ENCODE data around the gene CNTD1.
"Not testable (repeated sequence)": the region's sequence is repeated elsewhere in the genome, so short reads cannot be mapped to it uniquely, and the experiment has no call there.

CNTD1 gene

DNA sequence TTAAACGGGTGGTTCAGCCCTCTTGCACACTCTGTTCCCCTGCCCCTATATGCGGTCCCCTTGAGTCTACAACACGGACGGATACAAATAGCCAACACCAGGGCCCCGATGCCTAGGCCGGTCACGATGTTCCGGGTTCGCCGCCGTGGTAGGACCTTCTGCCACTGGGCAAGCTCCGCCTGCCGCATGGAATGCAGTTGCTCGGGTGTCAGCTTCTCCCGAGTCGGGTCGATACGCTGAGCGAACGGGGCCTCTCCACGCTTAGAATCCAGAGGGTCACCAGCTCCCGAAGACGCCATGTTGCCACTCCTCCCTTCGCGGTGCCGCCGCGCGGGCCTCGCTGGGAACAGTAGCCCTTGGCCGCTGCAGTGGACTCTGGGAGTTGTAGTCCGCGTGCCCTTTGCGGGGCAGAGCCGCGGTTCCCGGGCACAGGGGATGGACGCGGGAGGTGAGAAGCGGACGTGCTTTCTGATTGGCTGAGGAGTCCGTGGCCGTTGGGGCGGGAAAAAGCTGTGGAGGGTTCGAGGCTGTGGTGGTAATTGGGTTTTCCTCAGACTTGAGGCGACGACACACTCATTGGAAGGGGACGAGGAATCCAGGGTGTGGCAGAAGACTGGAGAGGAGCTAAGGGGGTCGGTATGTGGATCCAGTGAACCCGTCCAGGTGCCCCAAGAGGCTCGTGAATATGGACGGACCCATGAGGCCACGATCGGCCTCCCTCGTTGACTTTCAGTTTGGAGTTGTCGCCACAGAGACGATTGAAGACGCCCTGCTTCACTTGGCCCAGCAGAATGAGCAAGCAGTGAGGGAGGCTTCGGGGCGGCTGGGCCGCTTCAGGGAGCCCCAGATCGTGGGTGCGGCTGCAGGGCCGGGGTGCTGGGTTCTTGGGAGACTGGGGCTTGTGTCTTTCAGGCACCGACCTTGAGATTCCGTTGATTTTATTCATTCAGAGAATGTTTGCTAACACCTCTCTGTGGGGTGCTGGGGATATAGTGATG lies at the start of gene CNTD1, which contains the start of gene COA3:
Gene CNTD1 (plus strand): TSS at position 479 of the 998 bp plus-strand sequence. CDS start 207 bp downstream, at position 686.
Gene COA3 (minus strand): TSS at position 322 of the 998 bp plus-strand sequence. CDS start 23 bp downstream, at position 299.
- DNase-seq = peak; percentile 64

DNA sequence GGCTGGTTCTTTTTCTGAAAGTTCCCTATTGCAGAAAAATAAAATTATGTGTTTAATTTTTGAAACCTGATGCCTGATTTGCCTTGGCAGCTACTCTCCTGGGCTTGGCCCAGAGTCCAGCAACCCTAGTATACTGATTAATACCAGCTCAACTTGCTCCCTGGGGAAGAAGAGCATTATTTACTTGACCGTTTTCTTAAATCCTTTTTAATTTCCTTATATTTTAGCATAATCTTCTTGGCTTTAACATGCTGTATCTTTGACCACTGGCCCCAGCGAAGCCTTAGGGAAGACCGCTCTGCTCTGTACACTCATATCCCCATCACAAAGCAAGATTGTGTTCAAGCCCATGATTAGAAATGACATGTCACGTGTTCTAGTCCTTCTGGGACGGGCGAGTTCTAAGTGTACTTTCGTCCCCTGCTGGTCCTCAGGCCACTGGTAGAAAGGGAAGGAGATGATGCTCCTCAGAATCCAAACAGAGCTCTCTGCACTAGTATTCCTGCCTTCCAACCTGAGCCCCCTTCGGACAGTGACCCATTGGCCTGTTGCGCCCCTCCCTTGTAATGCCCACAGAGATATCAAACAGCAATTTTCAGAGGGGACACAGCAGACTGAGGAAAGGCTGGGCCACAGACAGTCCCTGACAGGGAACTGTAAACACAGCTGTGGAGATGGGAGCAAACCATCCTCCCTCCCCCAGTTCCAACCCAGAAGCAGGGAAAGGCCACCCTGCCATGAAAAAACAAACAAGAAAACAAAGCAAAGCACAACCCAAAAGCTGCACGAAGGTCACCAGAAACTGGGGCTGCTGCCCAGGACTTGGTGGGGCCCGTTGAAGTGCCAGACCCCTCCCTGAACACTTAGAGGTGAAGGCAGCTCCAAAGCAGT lies 49.5 kb upstream of the CNTD1 start:
- no peak for DNase-seq

DNA sequence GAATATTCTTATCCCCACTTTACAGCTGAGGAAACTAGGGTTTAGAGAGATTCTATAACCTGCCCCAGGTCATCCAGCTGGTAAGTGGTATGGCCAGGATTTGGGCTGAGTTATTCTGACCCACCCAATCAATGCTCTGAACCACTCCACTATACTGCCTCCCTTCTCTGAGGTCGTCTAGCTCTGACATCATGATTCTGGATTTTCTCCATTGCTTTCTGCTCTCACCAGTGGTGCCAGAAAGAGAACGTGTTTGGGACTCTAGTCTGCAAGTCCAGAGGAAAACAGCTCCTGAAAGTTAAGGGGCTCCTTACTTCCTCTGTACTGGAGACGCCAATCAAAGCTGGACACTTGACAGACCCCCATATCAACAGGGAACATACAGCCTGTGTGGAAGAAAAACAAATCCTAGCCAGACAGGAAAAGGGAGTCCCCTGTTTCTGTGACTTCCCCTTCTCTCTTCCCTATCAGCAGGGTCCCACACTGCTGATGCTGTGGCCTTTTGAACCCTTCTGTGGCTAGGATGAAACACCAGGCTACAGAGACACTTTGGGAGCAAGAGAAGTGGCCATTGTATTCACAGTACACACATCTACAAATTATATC lies 47.8 kb upstream of the CNTD1 start:
- DNase-seq = no peak

DNA sequence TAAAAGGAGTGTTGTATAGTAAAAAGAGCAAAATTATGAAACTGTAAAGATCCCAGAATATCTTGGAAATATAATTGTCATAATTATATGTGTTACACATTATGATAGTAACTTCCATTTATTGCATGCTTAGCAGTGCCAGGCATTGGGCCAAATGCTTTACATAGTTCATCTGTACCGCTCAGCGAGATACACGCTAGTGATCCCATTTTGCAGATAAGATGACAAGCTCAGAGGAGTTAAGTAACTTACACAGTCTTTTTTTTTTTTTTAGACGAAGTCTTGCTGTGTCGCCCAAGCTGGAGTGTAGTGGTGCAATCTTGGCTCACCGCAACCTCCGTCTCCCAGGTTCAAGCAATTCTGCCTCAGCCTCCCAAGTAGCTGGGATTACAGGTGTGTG lies 47.0 kb upstream of the CNTD1 start:
- DNase-seq = no peak

- no peak for DNase-seq
Observed at GRCh38 chr17:42754782-42755181, 43.9 kb upstream of the CNTD1 start.

DNA sequence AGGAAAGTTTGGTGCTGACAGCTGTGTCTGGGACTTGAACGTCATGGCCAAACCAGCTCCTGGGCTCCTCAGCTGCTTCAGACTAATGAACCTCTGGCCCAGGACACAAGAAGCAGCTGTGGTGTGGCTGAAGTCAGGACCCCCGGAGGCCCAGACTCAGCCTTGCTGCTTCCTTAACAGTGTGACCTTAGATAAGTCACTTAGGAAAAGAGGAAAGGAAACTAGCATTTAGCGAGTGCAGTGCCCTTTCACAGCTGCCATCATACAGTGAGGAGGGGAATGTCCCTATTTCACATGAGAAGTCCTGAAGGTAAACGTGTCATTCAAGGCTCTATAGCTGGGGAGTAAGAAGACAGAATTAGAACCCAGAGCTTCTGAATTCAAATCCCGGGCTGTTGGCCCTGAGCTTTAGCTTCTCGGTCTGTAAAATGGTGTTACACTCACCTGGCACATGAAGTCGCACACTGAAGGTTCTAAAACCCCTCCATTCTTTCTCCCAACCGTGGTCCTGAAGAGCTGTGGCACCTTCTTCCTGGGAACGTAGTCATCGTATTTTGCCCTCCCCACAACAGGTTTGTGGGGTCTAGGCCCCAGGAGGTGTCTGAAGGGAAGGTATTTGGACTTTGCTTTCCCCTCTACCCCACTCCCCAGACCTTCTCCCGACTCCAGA lies 38.5 kb upstream of the CNTD1 start:
- no peak for DNase-seq

DNA sequence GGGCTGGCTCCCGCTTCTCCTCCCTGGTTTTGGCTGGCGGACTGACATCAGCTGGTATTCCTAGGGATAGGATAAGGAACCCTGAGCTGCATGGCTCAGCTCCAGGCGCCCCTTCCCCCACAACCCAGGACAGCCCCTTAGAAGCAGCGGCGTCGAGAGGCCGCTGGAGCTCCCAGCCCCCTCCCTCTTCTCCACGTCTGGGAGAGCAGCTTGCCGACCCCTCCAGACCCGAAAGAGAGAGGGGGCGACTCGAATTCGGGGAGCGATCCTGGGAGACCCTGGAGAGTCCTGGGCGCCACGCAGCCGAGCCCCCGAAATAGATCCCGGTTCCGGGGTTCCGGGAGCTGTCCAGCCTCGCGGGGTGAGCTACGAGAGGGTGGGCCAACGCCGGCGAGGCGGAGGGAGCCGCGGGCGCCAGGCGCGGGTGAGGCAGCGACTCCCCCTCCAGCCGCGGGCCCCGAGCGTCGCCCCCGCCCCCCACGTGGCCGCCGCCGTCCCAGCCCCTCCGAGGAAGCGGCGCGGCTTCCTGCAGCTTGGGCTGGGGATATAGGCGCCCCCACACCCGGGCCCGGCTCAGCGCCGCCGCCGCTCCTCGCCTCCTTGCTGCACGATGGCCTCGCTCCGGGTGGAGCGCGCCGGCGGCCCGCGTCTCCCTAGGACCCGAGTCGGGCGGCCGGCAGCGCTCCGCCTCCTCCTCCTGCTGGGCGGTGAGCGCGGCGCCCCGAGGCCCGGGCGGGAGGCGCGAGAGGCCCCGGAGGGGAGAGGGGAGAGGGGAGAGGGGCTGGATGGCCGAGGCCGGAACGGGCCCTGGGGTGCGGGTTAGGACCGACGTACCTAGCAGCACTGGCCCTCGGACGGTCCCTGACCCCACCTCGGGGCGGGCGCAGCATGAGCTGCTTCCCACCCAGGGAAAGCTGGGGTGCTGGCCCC lies 37.7 kb upstream of the CNTD1 start, which contains the start of gene RAMP2:
Gene RAMP2 (plus strand): TSS at position 576 of the 930 bp plus-strand sequence. CDS start 35 bp downstream, at position 611.
- DNase-seq = no peak

- no peak for DNase-seq
Observed at GRCh38 chr17:42761638-42762037, 37.0 kb upstream of the CNTD1 start.

GRCh38 chr17:42766124-42766523 lies 32.5 kb upstream of the CNTD1 start:
- no peak for DNase-seq

DNA sequence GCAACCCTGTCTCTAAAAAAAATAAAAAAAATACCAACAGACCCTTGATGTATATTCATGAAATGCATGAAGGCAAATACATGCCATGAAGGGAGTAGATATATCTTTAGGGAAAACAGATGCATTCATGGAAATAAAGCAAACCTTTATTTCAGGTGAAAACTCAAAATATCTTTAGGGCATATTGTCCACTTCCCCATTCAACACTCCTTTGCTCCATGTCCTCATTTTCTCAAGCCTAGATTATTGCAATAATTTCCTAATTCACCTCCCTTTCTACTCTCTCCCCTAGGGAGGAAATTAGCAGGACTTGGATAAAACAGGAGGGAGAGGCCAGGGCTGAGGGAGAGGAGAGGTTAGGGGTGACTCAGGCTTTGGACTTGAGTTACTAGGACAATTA lies 31.1 kb upstream of the CNTD1 start:
- no peak for DNase-seq

GRCh38 chr17:42768006-42768405 lies 30.7 kb upstream of the CNTD1 start:
- DNase-seq = not testable (repeated sequence)

DNA sequence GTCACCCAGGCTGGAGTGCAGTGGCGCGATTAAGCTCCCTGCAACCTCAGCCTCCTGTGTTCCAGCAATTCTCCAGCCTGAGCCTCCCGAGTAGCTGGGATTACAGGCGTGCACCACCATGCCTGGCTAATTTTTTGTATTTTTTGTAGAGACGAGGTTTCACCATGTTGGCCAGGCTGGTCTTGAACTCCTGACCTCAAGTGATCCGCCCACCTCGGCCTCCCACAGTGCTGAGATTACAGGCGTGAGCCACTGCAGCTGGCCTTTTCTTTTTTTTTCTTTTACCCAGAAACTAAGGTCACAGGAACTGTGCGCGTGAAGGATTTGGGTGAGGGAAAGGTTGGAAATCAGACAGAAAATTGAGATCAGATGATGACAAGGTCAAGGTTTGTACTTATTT lies 28.7 kb upstream of the CNTD1 start:
- DNase-seq = not testable (repeated sequence)

GRCh38 chr17:42772945-42773289 lies 25.7 kb upstream of the CNTD1 start:
- no peak for DNase-seq

DNA sequence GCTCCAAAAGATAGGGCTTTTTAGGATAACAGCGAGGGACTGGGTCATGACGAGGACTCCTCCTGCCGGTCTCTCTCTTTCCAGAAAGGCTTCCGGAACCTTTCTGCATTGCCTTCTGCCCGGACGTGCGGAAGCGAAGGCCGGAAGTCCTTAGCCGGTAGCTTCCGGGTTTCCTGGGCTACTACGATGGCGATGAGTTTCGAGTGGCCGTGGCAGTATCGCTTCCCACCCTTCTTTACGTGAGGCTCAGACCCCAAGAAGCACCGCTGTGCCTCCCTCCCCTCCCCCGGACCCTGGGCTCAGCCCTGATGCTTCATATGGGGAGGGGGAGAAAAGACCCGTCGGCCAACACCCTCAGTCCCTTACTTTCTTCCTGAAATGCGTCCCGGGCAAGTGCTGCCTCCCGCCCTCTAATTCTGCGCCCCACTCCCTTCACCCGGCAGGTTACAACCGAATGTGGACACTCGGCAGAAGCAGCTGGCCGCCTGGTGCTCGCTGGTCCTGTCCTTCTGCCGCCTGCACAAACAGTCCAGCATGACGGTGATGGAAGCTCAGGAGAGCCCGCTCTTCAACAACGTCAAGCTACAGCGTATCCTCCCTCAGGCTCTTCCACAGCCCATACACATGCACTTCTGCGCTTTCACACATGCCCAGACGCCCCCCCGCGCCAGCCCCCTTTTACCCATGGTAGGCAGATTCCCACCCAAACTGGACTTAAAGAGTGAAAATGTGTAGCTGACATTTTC lies 25.2 kb upstream of the CNTD1 start, which contains the start of gene VPS25:
Gene VPS25 (plus strand): TSS at position 160 of the 746 bp plus-strand sequence. CDS start 27 bp downstream, at position 187.
- peak; percentile 60 for DNase-seq

DNA sequence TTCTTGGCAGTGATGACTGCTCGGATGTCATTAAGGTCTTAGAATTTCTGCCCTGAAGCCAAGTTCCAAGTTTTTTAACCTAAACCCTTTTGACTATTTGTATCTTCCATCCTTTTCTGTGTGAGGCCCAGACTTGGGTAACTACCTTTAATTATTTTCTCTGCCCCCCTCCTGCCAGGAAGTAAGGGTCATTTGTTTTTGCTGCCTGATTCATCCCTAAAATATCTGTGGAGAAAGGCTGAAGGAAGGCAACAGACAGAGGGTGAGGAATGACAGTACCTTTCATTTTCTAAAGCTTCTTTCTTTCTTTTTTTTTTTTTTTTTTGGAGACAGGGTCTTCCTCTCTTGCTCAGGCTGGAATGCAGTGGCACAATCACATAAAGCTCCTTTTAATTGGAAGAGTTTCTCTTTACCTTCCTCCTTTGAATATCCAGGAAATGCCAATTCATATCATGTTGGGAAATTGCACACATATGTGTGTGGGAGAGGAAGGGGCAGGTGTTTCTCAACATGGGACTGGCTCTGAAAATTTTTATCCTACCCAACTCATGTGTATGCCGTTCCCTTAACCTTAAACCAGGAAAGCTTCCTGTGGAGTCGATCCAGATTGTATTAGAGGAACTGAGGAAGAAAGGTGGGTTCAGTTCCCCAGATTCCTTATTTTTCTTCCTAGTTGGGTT lies 24.5 kb upstream of the CNTD1 start:
- DNase-seq = no peak

- no peak for DNase-seq
Observed at GRCh38 chr17:42775534-42776098, 23.0 kb upstream of the CNTD1 start.

GRCh38 chr17:42778570-42778969 lies 20.1 kb upstream of the CNTD1 start:
- no peak for DNase-seq

DNA sequence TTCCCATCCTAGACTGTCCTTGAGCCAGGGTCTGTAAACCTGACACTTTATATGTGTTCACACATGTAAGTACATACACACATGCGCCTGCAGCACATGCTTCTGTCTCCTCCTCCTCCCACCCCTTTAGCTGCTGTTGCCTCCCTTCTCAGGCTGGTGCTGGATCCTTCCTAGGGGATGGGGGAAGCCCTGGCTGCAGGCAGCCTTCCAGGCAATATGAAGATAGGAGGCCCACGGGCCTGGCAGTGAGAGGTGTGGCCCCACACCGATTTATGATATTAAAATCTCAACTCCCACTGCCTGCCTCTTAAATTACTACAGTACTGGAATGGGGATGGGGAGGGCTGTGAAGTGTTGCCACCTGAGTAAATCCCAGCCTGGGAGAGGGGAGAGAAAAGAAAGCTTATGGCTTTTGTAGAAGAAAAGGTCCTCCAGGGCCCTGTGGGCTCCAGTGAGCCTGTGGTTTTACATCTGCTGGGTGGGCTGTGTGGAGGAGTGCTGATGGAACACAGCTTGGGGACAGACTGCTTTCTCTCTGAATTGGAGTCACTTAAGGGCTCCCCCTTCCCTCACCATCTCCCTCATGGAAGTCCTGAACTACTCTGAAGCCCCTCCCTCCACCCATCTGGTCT lies 19.2 kb upstream of the CNTD1 start:
- DNase-seq = no peak
